HCT116 (cell line): ENCODE results near the gene PRLHR. TPM values are rescaled to one million over a fixed set of nuclear protein-coding genes. Genes with fewer than 3 reads are reported as not detected.

Source experiments
- ATAC-seq: fragments of 200-7000 bp; cut with Tn5 transposase; 2 replicates; pipeline ENCODE4 v1.9.1; 2020; ENCODE audit warnings: mild to moderate bottlenecking, moderate library complexity
- BruUV-seq: library from RNA; stranded (reverse); fragments of 400-500 nt; replicated peaks from 2 replicates; lab custom pipeline; 2021; lab: Mats Ljungman, UMichigan
- CTCF ChIA-PET: fragments of 300-600 bp; sonication (Branson Sonifier 250); formaldehyde crosslinking; loops from one replicate; lab custom pipeline; 2021; ENCODE audit warnings: antibody characterized with exemption; lab: Charles Lee
- POLR2A ChIA-PET: fragments of 300-600, 350-600 bp; sonication (Branson Sonifier 250); formaldehyde crosslinking; loops from one replicate; lab custom pipeline; 2021; ENCODE audit warnings: antibody characterized with exemption; lab: Charles Lee
- RAD21 ChIA-PET, 2 experiments: fragments of 300-600 bp; sonication (Branson Sonifier 250); formaldehyde crosslinking; loops; one replicate each; lab custom pipeline; 2023; ENCODE audit warnings: low total read pairs in 2 of 2; ENCODE audit not compliant: uncharacterized antibody in 2 of 2, unreplicated experiment in 2 of 2, low non-redundant PET in 1 of 2; lab: Charles Lee
- DNase-seq: peaks from one replicate; pipeline ENCODE4 v3.0.0-alpha.2; 2010; ENCODE audit warnings: low read depth, low spot score
- H2AFZ ChIP-seq: fragments of 200-600 bp; shearing (Covaris generic), sonication (generic); 2 replicates; pipeline ENCODE4 v1.6.1; 2017; ENCODE audit warnings: low read depth, mixed run types, mixed read lengths, antibody characterized with exemption, low read length; ENCODE audit not compliant: poor library complexity, severe bottlenecking
- H3K27ac ChIP-seq: 2 replicates; pipeline ENCODE4 v1.5.1; 2012; ENCODE audit warnings: low read depth, low read length
- H3K27me3 ChIP-seq: fragments of 200-600 bp; sonication (generic); 2 replicates; pipeline ENCODE4 v1.6.1; 2016; ENCODE audit warnings: mixed run types, low read length, mixed read lengths; ENCODE audit not compliant: insufficient read depth
- H3K36me3 ChIP-seq, 2 experiments: fragments of 200-500 bp in 1 of 2; fragments of 200-600 bp in 1 of 2; sonication (Bioruptor generic) in 1 of 2; sonication (generic) in 1 of 2; 2 replicates each; pipeline versions ENCODE4 v1.5.1 to v1.6.1; 2014 to 2016; ENCODE audit warnings: low read length in 2 of 2, inconsistent platforms in 1 of 2, mixed read lengths in 1 of 2, mixed run types in 1 of 2; ENCODE audit not compliant: insufficient read depth in 2 of 2, control insufficient read depth in 1 of 2
- H3K4me1 ChIP-seq, 2 experiments: fragments of 200-600 bp in 1 of 2; sonication (generic) in 1 of 2; 2 replicates each; pipeline versions ENCODE4 v1.5.1 to v1.6.1; 2012 to 2017; ENCODE audit warnings: low read length in 2 of 2, inconsistent platforms in 1 of 2, mild to moderate bottlenecking in 1 of 2, mixed read lengths in 1 of 2, mixed run types in 1 of 2, moderate library complexity in 1 of 2; ENCODE audit not compliant: insufficient read depth in 2 of 2, control insufficient read depth in 1 of 2
- H3K4me2 ChIP-seq: fragments of 200-600 bp; sonication (generic); 2 replicates; pipeline ENCODE4 v1.6.1; 2017; ENCODE audit warnings: mixed run types, low read length, mixed read lengths
- H3K4me3 ChIP-seq, 2 experiments: fragments of 200-600 bp in 1 of 2; sonication (generic) in 1 of 2; replicated peaks in 1 of 2; 2 replicates each; pipeline ENCODE4 v1.5.1; 2011 to 2016; ENCODE audit warnings: low read length in 2 of 2, control low read depth in 1 of 2, low read depth in 1 of 2, mild to moderate bottlenecking in 1 of 2, mixed read lengths in 1 of 2, mixed run types in 1 of 2
- H3K79me2 ChIP-seq: fragments of 200-600 bp; sonication (generic); 2 replicates; pipeline ENCODE4 v1.6.1; 2017; ENCODE audit warnings: mild to moderate bottlenecking, mixed run types, low read length, moderate library complexity, mixed read lengths; ENCODE audit not compliant: insufficient read depth
- H3K9ac ChIP-seq: fragments of 200-600 bp; sonication (generic); 2 replicates; pipeline ENCODE4 v1.6.1; 2016; ENCODE audit warnings: low read length, mixed read lengths
- H3K9me2 ChIP-seq: fragments of 200-600 bp; sonication (generic), shearing (Covaris generic); 2 replicates; pipeline ENCODE4 v1.6.1; 2017; ENCODE audit warnings: mixed run types, mild to moderate bottlenecking, moderate library complexity; ENCODE audit not compliant: insufficient read depth
- H3K9me3 ChIP-seq, 2 experiments: fragments of 200-500 bp in 1 of 2; fragments of 200-600 bp in 1 of 2; sonication (Bioruptor generic) in 1 of 2; sonication (generic) in 1 of 2; 2 replicates each; pipeline ENCODE4 v1.6.1; 2014 to 2017; ENCODE audit warnings: low read length in 2 of 2, mixed read lengths in 2 of 2, inconsistent platforms in 1 of 2, low read depth in 1 of 2, mild to moderate bottlenecking in 1 of 2, mixed run types in 1 of 2, moderate library complexity in 1 of 2; ENCODE audit not compliant: control insufficient read depth in 1 of 2, insufficient read depth in 1 of 2
- H4K20me1 ChIP-seq: fragments of 200-600 bp; sonication (generic), shearing (Covaris generic); 2 replicates; pipeline ENCODE4 v1.6.1; 2017; ENCODE audit warnings: mixed run types, mild to moderate bottlenecking, moderate library complexity; ENCODE audit not compliant: insufficient read depth
- ATF3 ChIP-seq: IDR thresholded peaks from 2 replicates; pipeline ENCODE4 v1.6.1; 2012
- CBX3 ChIP-seq: IDR thresholded peaks from 2 replicates; pipeline ENCODE4 v1.6.1; 2012; ENCODE audit warnings: low read depth
- CEBPB ChIP-seq: IDR thresholded peaks from 2 replicates; pipeline ENCODE4 v1.6.1; 2012; ENCODE audit warnings: low read depth
- EZH2 ChIP-seq: fragments of 200-600 bp; sonication (generic); IDR thresholded peaks from 2 replicates; pipeline ENCODE4 v1.6.1; 2017; ENCODE audit warnings: antibody characterized with exemption, mixed run types
- FOSL1 ChIP-seq: IDR thresholded peaks from 2 replicates; pipeline ENCODE4 v1.6.1; 2012; ENCODE audit warnings: low read depth
- JUND ChIP-seq: IDR thresholded peaks from 2 replicates; pipeline ENCODE4 v1.6.1; 2012
- MAX ChIP-seq: IDR thresholded peaks from 2 replicates; pipeline ENCODE4 v1.6.1; 2012
- POLR2A ChIP-seq: IDR thresholded peaks from 2 replicates; pipeline ENCODE4 v1.7.0; 2011; ENCODE audit warnings: borderline replicate concordance; ENCODE audit not compliant: insufficient read depth, insufficient read length; ENCODE audit errors: extremely low read depth
- RAD21 ChIP-seq: IDR thresholded peaks from 2 replicates; pipeline ENCODE4 v1.6.1; 2012; ENCODE audit warnings: low read depth, mild to moderate bottlenecking
- SIN3A ChIP-seq: IDR thresholded peaks from 2 replicates; pipeline ENCODE4 v1.6.1; 2012; ENCODE audit warnings: low read depth
- SRF ChIP-seq: IDR thresholded peaks from 2 replicates; pipeline ENCODE4 v1.6.1; 2012; ENCODE audit warnings: low read depth
- TCF7L2 ChIP-seq: IDR thresholded peaks from 2 replicates; pipeline ENCODE4 v1.7.0; 2011; ENCODE audit warnings: borderline replicate concordance, inconsistent platforms; ENCODE audit not compliant: insufficient read depth, insufficient read length; ENCODE audit errors: extremely low read depth
- ZBTB33 ChIP-seq: IDR thresholded peaks from 2 replicates; pipeline ENCODE4 v1.6.1; 2011; ENCODE audit warnings: mild to moderate bottlenecking, low read length, moderate library complexity; ENCODE audit not compliant: insufficient replicate concordance; ENCODE audit errors: extremely low read depth
- ZFX ChIP-seq: fragments of 450-650 bp; IDR thresholded peaks from 2 replicates; pipeline ENCODE4 v1.6.1; 2017
- ZNF274 ChIP-seq: fragments of 200-500 bp; sonication (Bioruptor generic); IDR thresholded peaks from 2 replicates; pipeline ENCODE4 v1.6.1; 2014; ENCODE audit warnings: mild to moderate bottlenecking, low read depth, low read length, inconsistent platforms
- intact Hi-C: fragments of 100-400 bp; cut with micrococcal nuclease; formaldehyde crosslinking; loops from 2 replicates; pipeline ENCODE4 v1.10.0; 2022
- total RNA-seq: library from RNA; stranded (reverse); gene quantifications from one replicate; pipeline ENCODE4 v1.2.1, GENCODE V29; 2021; ENCODE audit not compliant: unreplicated experiment

Gene PRLHR
- total RNA-seq, 1 experiment from 2014 or later: not detected

- H3K9me2 ChIP-seq: no peaks in the 10 kb centered on the region
- peaks cover 0 to 3% of the 10 kb centered on the region in 2 experiments; a peak in 1 of 4 replicates for H3K4me1 ChIP-seq
- H3K4me2 ChIP-seq: no peak overlapping the region
- no peaks in the 10 kb centered on the region for H3K9me3 ChIP-seq
- ATAC-seq: no peak
- no peak overlapping the region for H3K27ac ChIP-seq
- H3K27me3 ChIP-seq: peaks cover 30% of the 10 kb centered on the region; the same call in 1 of the 2 replicates
- no peak overlapping the region for H2AFZ ChIP-seq
- H3K4me3 ChIP-seq: no peak overlapping the region
- no TSS peak for BruUV-seq
- ChIA-PET CTCF (interaction anchor here (2.5 to 4.3 kb wide), 2 partner anchors 8 to 86 kb away, joined by 12 to 28 read pairs; no protein-coding TSS in a partner anchor), POLR2A (no interaction called here), RAD21 (no interaction called here)
- DNase-seq: no peak
- no peak for TF ChIP-seq TCF7L2
- TF ChIP-seq CBX3: no peak
- no peak for TF ChIP-seq JUND
- H4K20me1 ChIP-seq: no peaks in the 10 kb centered on the region
- no peaks in the 10 kb centered on the region for H3K79me2 ChIP-seq
- intact Hi-C loops: loop anchor here (10.0 kb wide), 1 partner anchor 291 kb away; no protein-coding TSS in a partner anchor
- no peaks in the 10 kb centered on the region for H3K36me3 ChIP-seq
- H3K9ac ChIP-seq: no peak overlapping the region
These were observed 50.1 kb downstream of the PRLHR start for GRCh38 chr10:118545381-118545780.

GRCh38 chr10:118544401-118544948 lies 51.0 kb downstream of the PRLHR start:
- no peaks in the 10 kb centered on the region for H4K20me1 ChIP-seq
- no TSS peak for BruUV-seq
- ATAC-seq (peak; percentile 38; the same call in 1 of the 2 replicates), DNase-seq (no peak)
- H3K79me2 ChIP-seq: no peaks in the 10 kb centered on the region
- RAD21 ChIA-PET: interaction anchor here (1.0 to 1.4 kb wide), 2 partner anchors 85 kb away, joined by 3 read pairs; no protein-coding TSS in a partner anchor
- no peak overlapping the region for H3K9ac ChIP-seq
- CTCF ChIA-PET: interaction anchor here (0.6 to 4.3 kb wide), 19 partner anchors 9 to 1113 kb away, joined by 3 to 28 read pairs (median 4); no protein-coding TSS in a partner anchor
- no peak overlapping the region for H3K27ac ChIP-seq
- H3K27me3 ChIP-seq: peaks cover 30% of the 10 kb centered on the region; the same call in 1 of the 2 replicates
- H3K36me3 ChIP-seq: no peaks in the 10 kb centered on the region
- peaks cover 0 to 3% of the 10 kb centered on the region in 2 experiments; a peak in 1 of 4 replicates for H3K4me1 ChIP-seq
- no peak overlapping the region for H3K4me3 ChIP-seq
- intact Hi-C loops: loop anchor here (1.0 to 10.0 kb wide), 3 partner anchors 85 to 1048 kb away; no protein-coding TSS in a partner anchor
- H3K9me2 ChIP-seq: no peaks in the 10 kb centered on the region
- no peak overlapping the region for H2AFZ ChIP-seq
- H3K9me3 ChIP-seq: no peaks in the 10 kb centered on the region
- POLR2A ChIA-PET: interaction anchor here (1.2 kb wide), 1 partner anchor 84 kb away, joined by 3 read pairs; no protein-coding TSS in a partner anchor
- no peak for TF ChIP-seq POLR2A
- no peak for TF ChIP-seq TCF7L2
- no peak for TF ChIP-seq CBX3
- TF ChIP-seq FOSL1: no peak
- no peak for TF ChIP-seq SIN3A
- no peak for TF ChIP-seq CEBPB
- TF ChIP-seq ZFX: no peak
- TF ChIP-seq ZBTB33: no peak
- no peak for TF ChIP-seq JUND
- no peak for TF ChIP-seq ATF3
- no peak for TF ChIP-seq EZH2
- TF ChIP-seq ZNF274: no peak
- TF ChIP-seq SRF: no peak
- TF ChIP-seq MAX: no peak
- TF ChIP-seq RAD21: no peak
- H3K4me2 ChIP-seq: no peak overlapping the region
